Upper lobe of left lung (tissue), 6 donors: Measurements from ENCODE around the gene C3orf18. TPM values are rescaled to one million over a fixed set of nuclear protein-coding genes. Genes with fewer than 3 reads are reported as not detected.

Source experiments
- ATAC-seq, 2 donors: fragments of 200-7000 bp; cut with Tn5 transposase; one replicate each; pipeline ENCODE4 v1.9.1; 2022; ENCODE audit warnings: mild to moderate bottlenecking in 2 of 2, moderate library complexity in 2 of 2; ENCODE audit not compliant: low FRiP score in 2 of 2
- DNase-seq, 2 donors: peaks; one replicate each; pipeline ENCODE4 v3.0.0-alpha.2; 2019 to 2020
- H3K27ac ChIP-seq, 4 donors: fragments of 200-600 bp; sonication (generic); one replicate each; pipeline ENCODE4 v1.5.1; 2016 to 2019
- H3K27me3 ChIP-seq, 4 donors: fragments of 200-600 bp; sonication (generic); one replicate each; pipeline ENCODE4 v1.5.1; 2017 to 2019
- H3K36me3 ChIP-seq, 4 donors: fragments of 200-600 bp; sonication (generic); one replicate each; pipeline ENCODE4 v1.5.1; 2016 to 2019
- H3K4me1 ChIP-seq, 4 donors: fragments of 200-600 bp; sonication (generic); one replicate each; pipeline ENCODE4 v1.5.1; 2018 to 2019
- H3K4me3 ChIP-seq, 4 donors: fragments of 200-600 bp; sonication (generic); one replicate each; pipeline ENCODE4 v1.5.1; 2017 to 2019; ENCODE audit warnings: mild to moderate bottlenecking in 2 of 4, moderate library complexity in 1 of 4
- H3K9me3 ChIP-seq, 4 donors: fragments of 200-600 bp; sonication (generic); one replicate each; pipeline ENCODE4 v1.5.1; 2018 to 2019
- EP300 ChIP-seq, 4 donors: sonication (generic); formaldehyde crosslinking; IDR thresholded peaks; one replicate each; pipeline ENCODE4 v1.5.1; 2017; ENCODE audit warnings: antibody characterized with exemption in 4 of 4, control low read depth in 2 of 4
- POLR2A ChIP-seq, 4 donors: fragments of 450-650 bp; IDR thresholded peaks; one replicate each; pipeline ENCODE4 v1.5.1; 2016 to 2017; ENCODE audit warnings: antibody characterized with exemption in 4 of 4, mild to moderate bottlenecking in 2 of 4
- POLR2AphosphoS5 ChIP-seq, 2 donors: sonication (generic); formaldehyde crosslinking; IDR thresholded peaks; one replicate each; pipeline ENCODE4 v1.5.1; 2017; ENCODE audit warnings: antibody characterized with exemption in 2 of 2
- WGBS, 2 donors: methylation state at CpG; one replicate each; pipeline ENCODE4 v1.1.5; 2017 to 2018; 5-methylcytosine and 5-hydroxymethylcytosine counted together
- total RNA-seq, 6 donors: library from RNA; depleted of rRNA in 4 of 6; stranded (reverse); fragments of >200 nt in 4 of 6; gene quantifications; one replicate each; pipeline versions ENCODE4 v1.1.0 to v1.2.1, GENCODE V29; 2016 to 2021
- TF ChIP-seq, protein P1 (sequence below), 6 experiments: fragments of 450-650 bp in 4 of 6; fragments of 200-600 bp in 2 of 6; sonication (generic) in 2 of 6; IDR thresholded peaks; one replicate each; pipeline ENCODE4 v1.5.1; 2016 to 2019; ENCODE audit warnings: antibody characterized with exemption in 6 of 6
- donor health status: DM: no; HTN: no; CAD: no; lungs with moderate emphysema.
- donor health status: DM: no; HTN: yes; CAD: no; lungs with severe emphysema.

Gene C3orf18
- total RNA-seq, 6 donors from 2014 or later, result 4.7 to 7.5 (median 5.7) TPM

DNA sequence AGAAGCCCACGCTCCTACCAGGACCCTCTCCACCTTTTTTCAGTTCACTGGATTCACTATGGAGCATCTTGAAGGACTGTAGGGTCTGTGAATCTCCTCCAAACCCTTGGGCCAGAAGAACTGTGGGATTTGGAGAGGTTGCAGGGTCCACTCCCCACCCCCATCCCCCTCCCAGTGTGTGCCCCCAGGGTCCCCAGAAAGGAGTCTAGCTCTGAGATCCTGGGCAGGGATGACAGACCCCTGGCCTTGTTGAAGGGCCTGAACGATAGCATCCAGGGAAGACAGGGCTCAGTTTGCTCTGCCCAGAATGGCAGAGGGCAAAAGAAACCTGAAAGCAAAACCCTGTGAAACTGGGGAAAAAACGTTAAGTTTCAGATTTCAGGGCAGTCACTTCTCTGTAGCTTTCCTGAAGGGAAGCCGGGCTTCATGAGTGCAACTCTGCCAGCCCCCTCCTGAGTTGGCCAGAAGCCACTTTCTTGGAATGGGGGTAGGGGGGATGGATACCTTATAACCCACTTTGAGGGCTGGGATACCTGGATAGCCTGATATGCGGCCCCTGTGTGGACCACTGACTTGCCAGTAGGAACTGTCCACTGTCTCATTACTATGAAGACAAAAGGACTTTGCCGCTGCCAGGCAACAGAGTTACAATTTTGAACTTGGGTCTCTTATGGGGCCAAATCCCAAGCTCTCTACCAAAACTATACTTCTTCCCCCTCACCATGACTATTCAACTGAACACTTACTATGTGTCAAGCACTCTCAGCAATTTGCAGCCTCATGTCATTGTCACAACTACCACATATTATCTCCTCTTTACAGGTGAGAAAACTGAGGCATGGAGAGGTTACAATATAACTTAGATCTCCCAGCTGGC lies 45.7 kb upstream of the C3orf18 start:
- WGBS, 2 donors, result 70 to 71% methylated on average over 6 of the region's 6 CpGs
- H3K36me3 ChIP-seq, result peaks cover 0 to 12% (median under 1%) of the 10 kb centered on the region in 4 donors
- H3K9me3 ChIP-seq, result no peaks in the 10 kb centered on the region
- H3K4me1 ChIP-seq, result peaks cover 37 to 71% (median 67%) of the 10 kb centered on the region in 4 donors
- H3K27me3 ChIP-seq, result no peaks in the 10 kb centered on the region
- ATAC-seq (no peak), DNase-seq (no peak)
- no peak for TF ChIP-seq POLR2AphosphoS5 (IDR thresholded peaks at IDR 0.05)
- TF ChIP-seq, protein P1, sequence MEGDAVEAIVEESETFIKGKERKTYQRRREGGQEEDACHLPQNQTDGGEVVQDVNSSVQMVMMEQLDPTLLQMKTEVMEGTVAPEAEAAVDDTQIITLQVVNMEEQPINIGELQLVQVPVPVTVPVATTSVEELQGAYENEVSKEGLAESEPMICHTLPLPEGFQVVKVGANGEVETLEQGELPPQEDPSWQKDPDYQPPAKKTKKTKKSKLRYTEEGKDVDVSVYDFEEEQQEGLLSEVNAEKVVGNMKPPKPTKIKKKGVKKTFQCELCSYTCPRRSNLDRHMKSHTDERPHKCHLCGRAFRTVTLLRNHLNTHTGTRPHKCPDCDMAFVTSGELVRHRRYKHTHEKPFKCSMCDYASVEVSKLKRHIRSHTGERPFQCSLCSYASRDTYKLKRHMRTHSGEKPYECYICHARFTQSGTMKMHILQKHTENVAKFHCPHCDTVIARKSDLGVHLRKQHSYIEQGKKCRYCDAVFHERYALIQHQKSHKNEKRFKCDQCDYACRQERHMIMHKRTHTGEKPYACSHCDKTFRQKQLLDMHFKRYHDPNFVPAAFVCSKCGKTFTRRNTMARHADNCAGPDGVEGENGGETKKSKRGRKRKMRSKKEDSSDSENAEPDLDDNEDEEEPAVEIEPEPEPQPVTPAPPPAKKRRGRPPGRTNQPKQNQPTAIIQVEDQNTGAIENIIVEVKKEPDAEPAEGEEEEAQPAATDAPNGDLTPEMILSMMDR (IDR thresholded peaks at IDR 0.05), result no peak
- no peak for TF ChIP-seq EP300 (IDR thresholded peaks at IDR 0.05)
- TF ChIP-seq POLR2A (IDR thresholded peaks at IDR 0.05), result no peak
- peak overlapping the region; percentile 84 to 96 (median 91) for H3K27ac ChIP-seq
- peak overlapping the region in 3 of 4 donors; percentile 70 to 81 (median 80) for H3K4me3 ChIP-seq

- DNase-seq, result no peak
- 4 to 6% methylated on average over 16 to 29 of the region's 29 CpGs for WGBS, 2 donors
- peaks cover 37 to 71% (median 68%) of the 10 kb centered on the region in 4 donors for H3K4me1 ChIP-seq
These were observed 44.8 kb upstream of the C3orf18 start for GRCh38 chr3:50612234-50612882.

GRCh38 chr3:50611464-50612233 lies 44.1 kb upstream of the C3orf18 start, which contains the start of gene CISH:
Gene CISH (minus strand): TSS chr3:50611774. CDS start chr3:50611650, 124 bp downstream.
- Histone ChIP-seq H3K4me3 (peak within 1 kb of the TSS; percentile 48 to 81 (median 75)), H3K36me3 (peaks cover 0 to 28% (median 14%) of the 10 kb centered on the region in 4 donors), H3K27ac (peak within 1 kb of the TSS; percentile 84 to 96 (median 91)), H3K9me3 (no peaks in the 10 kb centered on the region), H3K27me3 (no peaks in the 10 kb centered on the region), H3K4me1 (peaks cover 43 to 76% (median 73%) of the 10 kb centered on the region in 4 donors)
- WGBS, 2 donors, result 1% methylated on average over 34 to 63 of the region's 75 CpGs
- peak; percentile 89 to 92 for ATAC-seq
- peak; percentile 98 to 99 for DNase-seq
- TF ChIP-seq POLR2AphosphoS5 (IDR thresholded peaks at IDR 0.05), result peak; percentile 93 to 94
- TF ChIP-seq POLR2A (IDR thresholded peaks at IDR 0.05), result peak; percentile 80 to 95 (median 86)
- TF ChIP-seq, protein P1 (IDR thresholded peaks at IDR 0.05), result peak in 5 of 6 experiments; percentile 14 to 68 (median 48)
- peak in 2 of 4 donors; percentile 46 to 68 for TF ChIP-seq EP300 (IDR thresholded peaks at IDR 0.05)

More at GRCh38 chr3:50612234-50612882, 44.8 kb upstream of the C3orf18 start:
- Histone ChIP-seq H3K27me3 (no peaks in the 10 kb centered on the region), H3K27ac (peak overlapping the region; percentile 84 to 96 (median 91)), H3K9me3 (no peaks in the 10 kb centered on the region), H3K36me3 (peaks cover 0 to 21% (median 7%) of the 10 kb centered on the region in 4 donors), H3K4me3 (peak overlapping the region; percentile 22 to 81 (median 75))
- no peak for ATAC-seq
- TF ChIP-seq EP300 (IDR thresholded peaks at IDR 0.05) (no peak), POLR2A (IDR thresholded peaks at IDR 0.05) (peak in 2 of 4 donors; percentile 45 to 46), POLR2AphosphoS5 (IDR thresholded peaks at IDR 0.05) (peak; percentile 4 to 49)

DNA sequence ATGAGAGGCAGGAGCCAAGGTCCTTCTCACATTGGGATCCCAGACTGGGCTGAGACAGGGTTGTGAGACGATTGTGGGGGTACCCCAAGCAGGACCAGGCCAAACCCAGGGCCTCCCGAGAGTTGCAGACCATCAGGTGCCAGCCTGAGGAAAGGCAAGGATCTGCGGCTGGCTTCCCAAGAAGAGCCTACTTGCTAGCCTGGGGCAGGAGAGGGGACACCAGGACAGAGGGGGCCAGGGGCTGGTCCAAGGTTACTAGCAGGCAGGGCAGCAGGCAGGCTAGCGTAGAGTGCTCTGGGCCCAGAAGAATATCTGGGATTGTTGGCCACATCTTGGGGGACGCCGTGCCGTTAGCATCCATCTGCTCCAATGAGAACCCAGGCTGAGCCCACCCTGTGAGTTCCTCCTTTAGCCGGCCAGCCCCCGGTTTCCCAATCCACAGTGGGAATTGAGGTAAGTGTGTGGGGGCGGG lies 43.5 kb upstream of the C3orf18 start:
- TF ChIP-seq, protein P1 (IDR thresholded peaks at IDR 0.05), result no peak
- TF ChIP-seq EP300 (IDR thresholded peaks at IDR 0.05) (no peak), POLR2A (IDR thresholded peaks at IDR 0.05) (no peak), POLR2AphosphoS5 (IDR thresholded peaks at IDR 0.05) (no peak)
- Histone ChIP-seq H3K27me3 (no peaks in the 10 kb centered on the region), H3K4me1 (peaks cover 43 to 77% (median 75%) of the 10 kb centered on the region in 4 donors), H3K9me3 (no peaks in the 10 kb centered on the region), H3K36me3 (peaks cover 0 to 34% (median 18%) of the 10 kb centered on the region in 4 donors), H3K27ac (peak overlapping the region; percentile 84 to 96 (median 91)), H3K4me3 (peak overlapping the region; percentile 48 to 81 (median 75))
- 0% methylated on average over 3 to 10 of the region's 10 CpGs for WGBS, 2 donors
- DNase-seq (no peak), ATAC-seq (no peak)
